SJCRH30 (cell line): ENCODE results near the gene CNNM3. TPM values are rescaled to one million over a fixed set of nuclear protein-coding genes. Genes with fewer than 3 reads are reported as not detected.
"Not testable (repeated sequence)": the region's sequence is repeated elsewhere in the genome, so short reads cannot be mapped to it uniquely, and the experiment has no call there.

Experiments
- DNase-seq, 2 experiments: peaks; one replicate each; pipeline ENCODE4 v3.0.0-alpha.2; 2015 to 2020
- H3K27ac ChIP-seq: fragments of 250-450 bp; sonication (Bioruptor Pico); 2 replicates; pipeline ENCODE4 v1.5.1; 2020; ENCODE audit warnings: mild to moderate bottlenecking, moderate library complexity
- H3K27me3 ChIP-seq: fragments of 250-450 bp; sonication (Bioruptor Pico); 2 replicates; pipeline ENCODE4 v1.5.1; 2020; ENCODE audit warnings: mild to moderate bottlenecking, moderate library complexity
- H3K36me3 ChIP-seq: fragments of 250-450 bp; sonication (Bioruptor Pico); 2 replicates; pipeline ENCODE4 v1.5.1; 2020; ENCODE audit warnings: mild to moderate bottlenecking, moderate library complexity
- H3K4me1 ChIP-seq: fragments of 250-450 bp; sonication (Bioruptor Pico); 2 replicates; pipeline ENCODE4 v1.5.1; 2020; ENCODE audit warnings: mild to moderate bottlenecking, moderate library complexity
- H3K4me3 ChIP-seq: fragments of 250-450 bp; sonication (Bioruptor Pico); 2 replicates; pipeline ENCODE4 v1.5.1; 2020; ENCODE audit warnings: mild to moderate bottlenecking, moderate library complexity
- H3K9me3 ChIP-seq: fragments of 250-450 bp; sonication (Bioruptor Pico); replicated peaks from 2 replicates; pipeline ENCODE4 v1.5.1; 2020; ENCODE audit warnings: mild to moderate bottlenecking, moderate library complexity
- total RNA-seq: library from RNA; depleted of rRNA; stranded (reverse); fragments of >200 nt; shearing (Covaris generic); gene quantifications from 2 replicates; pipeline ENCODE4 v1.2.3, GENCODE V29; 2014

The CNNM3 gene
- total RNA-seq, 1 experiment from 2014 or later, result 9.3 TPM

- DNase-seq, result no peak
These were observed 23.0 kb upstream of the CNNM3 start for GRCh38 chr2:96792772-96793749.

GRCh38 chr2:96795076-96795475 lies 21.0 kb upstream of the CNNM3 start:
- H3K36me3 ChIP-seq, result no peaks in the 10 kb centered on the region
- no peak overlapping the region for H3K4me3 ChIP-seq
- no peaks in the 10 kb centered on the region for H3K9me3 ChIP-seq
- H3K27me3 ChIP-seq, result no peaks in the 10 kb centered on the region
- no peak for DNase-seq
- no peaks in the 10 kb centered on the region for H3K4me1 ChIP-seq
- H3K27ac ChIP-seq, result no peak overlapping the region

More at GRCh38 chr2:96792772-96793749, 23.0 kb upstream of the CNNM3 start:
- no peaks in the 10 kb centered on the region for H3K36me3 ChIP-seq
- no peak overlapping the region for H3K4me3 ChIP-seq
- H3K9me3 ChIP-seq, result no peaks in the 10 kb centered on the region
- peaks cover 7% of the 10 kb centered on the region for H3K4me1 ChIP-seq
- H3K27ac ChIP-seq, result no peak overlapping the region
- H3K27me3 ChIP-seq, result no peaks in the 10 kb centered on the region

- not testable (repeated sequence) for H3K36me3 ChIP-seq, H3K27me3 ChIP-seq, DNase-seq, H3K4me3 ChIP-seq, H3K4me1 ChIP-seq, H3K27ac ChIP-seq, H3K9me3 ChIP-seq
These were observed 19.6 kb upstream of the CNNM3 start for GRCh38 chr2:96796497-96796896.

DNA sequence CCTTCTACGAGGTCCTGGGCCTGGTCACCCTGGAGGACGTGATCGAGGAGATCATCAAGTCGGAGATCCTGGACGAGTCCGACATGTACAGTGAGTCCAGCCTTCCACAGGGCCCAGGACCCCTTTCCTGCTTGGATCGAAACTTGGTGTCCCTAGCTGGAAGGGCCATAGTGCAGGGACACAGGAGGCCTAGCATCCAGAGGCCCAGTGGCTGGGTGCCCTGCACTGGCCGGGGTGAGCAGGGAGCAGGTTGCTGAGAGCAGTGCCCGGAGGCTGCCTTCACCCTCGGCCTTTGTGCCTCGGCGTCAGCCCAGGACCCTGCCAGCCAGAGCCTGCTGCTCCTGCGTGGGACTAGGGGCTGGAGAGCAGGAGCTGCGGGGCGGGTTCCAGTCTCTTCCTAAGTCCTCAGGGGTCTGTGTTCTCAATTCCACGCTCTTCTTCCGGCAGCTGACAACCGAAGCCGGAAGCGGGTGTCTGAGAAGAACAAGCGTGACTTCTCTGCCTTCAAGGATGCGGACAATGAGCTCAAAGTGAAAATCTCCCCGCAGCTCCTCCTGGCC lies 18.9 kb upstream of the CNNM3 start:
- no peak for DNase-seq
- H3K27ac ChIP-seq, result no peak overlapping the region

GRCh38 chr2:96798733-96799622 lies 17.1 kb upstream of the CNNM3 start:
- no peak for DNase-seq
- Histone ChIP-seq H3K4me3 (no peak overlapping the region), H3K36me3 (no peaks in the 10 kb centered on the region), H3K27me3 (no peaks in the 10 kb centered on the region), H3K27ac (no peak overlapping the region), H3K4me1 (no peaks in the 10 kb centered on the region), H3K9me3 (no peaks in the 10 kb centered on the region)

More for the DNA sequence above, 18.9 kb upstream of the CNNM3 start:
- Histone ChIP-seq H3K9me3 (no peaks in the 10 kb centered on the region), H3K36me3 (no peaks in the 10 kb centered on the region), H3K4me3 (no peak overlapping the region), H3K27me3 (no peaks in the 10 kb centered on the region), H3K4me1 (no peaks in the 10 kb centered on the region)

DNA sequence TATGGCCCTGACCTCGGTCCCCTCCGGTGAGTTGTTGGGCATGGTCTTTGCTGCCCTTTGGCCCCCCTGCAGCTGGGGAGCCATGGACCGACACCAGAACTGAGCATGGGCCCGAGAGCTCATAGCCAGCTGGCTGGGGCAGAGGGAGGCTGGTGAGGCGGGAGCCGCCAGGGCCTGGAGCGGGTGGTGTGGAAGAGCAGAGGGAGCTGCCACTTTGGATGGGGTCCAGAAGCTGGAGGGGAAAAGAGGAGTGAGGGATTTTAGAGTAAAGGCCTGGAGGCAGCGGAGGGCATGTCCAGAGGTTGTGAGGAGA lies 16.5 kb upstream of the CNNM3 start:
- no peak overlapping the region for H3K4me3 ChIP-seq
- DNase-seq, result no peak
- no peaks in the 10 kb centered on the region for H3K36me3 ChIP-seq
- no peaks in the 10 kb centered on the region for H3K9me3 ChIP-seq
- no peak overlapping the region for H3K27ac ChIP-seq
- H3K27me3 ChIP-seq, result no peaks in the 10 kb centered on the region
- no peaks in the 10 kb centered on the region for H3K4me1 ChIP-seq

- DNase-seq, result peak; percentile 20 to 57
- Histone ChIP-seq H3K4me1 (no peaks in the 10 kb centered on the region), H3K4me3 (no peak overlapping the region), H3K36me3 (no peaks in the 10 kb centered on the region; the same call in 1 of the 2 replicates), H3K27ac (no peak overlapping the region; the same call in 1 of the 2 replicates), H3K27me3 (no peaks in the 10 kb centered on the region), H3K9me3 (no peaks in the 10 kb centered on the region)
These were observed 15.7 kb upstream of the CNNM3 start for GRCh38 chr2:96800061-96801004.

GRCh38 chr2:96801005-96801785 lies 14.9 kb upstream of the CNNM3 start:
- Histone ChIP-seq H3K9me3 (no peaks in the 10 kb centered on the region), H3K27me3 (no peaks in the 10 kb centered on the region), H3K4me1 (no peaks in the 10 kb centered on the region), H3K27ac (peak overlapping the region; percentile 47), H3K4me3 (no peak overlapping the region), H3K36me3 (no peaks in the 10 kb centered on the region; the same call in 1 of the 2 replicates)
- peak; percentile 42 to 61 for DNase-seq

- peak overlapping the region; percentile 43 for H3K27ac ChIP-seq
- H3K4me3 ChIP-seq, result no peak overlapping the region
- H3K9me3 ChIP-seq, result no peaks in the 10 kb centered on the region
- no peak for DNase-seq
- H3K36me3 ChIP-seq, result no peaks in the 10 kb centered on the region; the same call in 1 of the 2 replicates
- no peaks in the 10 kb centered on the region for H3K27me3 ChIP-seq
- no peaks in the 10 kb centered on the region for H3K4me1 ChIP-seq
These were observed 14.1 kb upstream of the CNNM3 start for GRCh38 chr2:96801786-96802595.

DNA sequence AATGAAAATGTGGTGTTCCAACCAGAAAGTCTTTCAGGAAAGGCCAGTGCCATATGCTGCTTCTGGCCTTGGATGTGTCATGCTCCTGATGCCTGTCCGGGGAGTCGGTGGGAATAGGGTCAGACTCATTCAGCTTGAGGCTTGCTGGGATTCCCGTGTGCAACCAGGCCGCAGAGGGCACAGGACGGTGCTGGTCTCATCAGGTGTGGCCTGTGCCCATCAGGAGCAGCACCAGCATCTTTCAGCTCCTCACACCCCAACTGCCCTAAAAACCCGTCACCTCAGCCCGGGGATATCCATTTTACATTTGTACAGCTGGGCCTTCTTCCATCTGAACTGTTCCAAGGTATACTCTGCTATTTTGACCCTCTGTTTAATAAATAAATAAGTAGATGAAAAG lies 13.3 kb upstream of the CNNM3 start:
- Histone ChIP-seq H3K4me1 (no peaks in the 10 kb centered on the region), H3K4me3 (no peak overlapping the region)
- no peak for DNase-seq

DNA sequence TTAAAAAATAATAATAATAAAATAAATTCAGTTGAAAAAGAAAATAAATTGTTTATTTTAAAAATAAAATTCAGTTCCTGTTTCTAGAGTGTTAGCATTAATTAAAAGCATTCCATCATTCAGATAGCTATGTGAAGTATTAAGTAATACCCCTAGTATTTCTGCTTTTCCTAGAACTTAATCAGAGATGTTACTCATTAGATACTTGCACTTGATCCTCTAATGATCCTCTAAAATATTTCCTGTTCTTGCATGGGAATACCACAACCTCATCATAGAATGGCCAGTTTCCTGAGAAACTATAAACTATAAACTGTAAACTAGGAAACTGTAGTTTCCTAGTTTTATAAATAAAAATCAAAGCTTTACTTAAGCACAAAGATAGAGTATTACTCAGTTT lies 11.1 kb upstream of the CNNM3 start:
- no peaks in the 10 kb centered on the region for H3K4me1 ChIP-seq
- no peak overlapping the region for H3K27ac ChIP-seq
- no peak overlapping the region for H3K4me3 ChIP-seq
- H3K9me3 ChIP-seq, result no peaks in the 10 kb centered on the region
- no peaks in the 10 kb centered on the region for H3K27me3 ChIP-seq
- no peak for DNase-seq
- no peaks in the 10 kb centered on the region; the same call in 1 of the 2 replicates for H3K36me3 ChIP-seq

More for the DNA sequence above, 13.3 kb upstream of the CNNM3 start:
- Histone ChIP-seq H3K27ac (no peak overlapping the region), H3K27me3 (no peaks in the 10 kb centered on the region), H3K9me3 (no peaks in the 10 kb centered on the region), H3K36me3 (no peaks in the 10 kb centered on the region; the same call in 1 of the 2 replicates)

- DNase-seq, H3K27me3 ChIP-seq, H3K27ac ChIP-seq, H3K4me1 ChIP-seq, H3K9me3 ChIP-seq, H3K36me3 ChIP-seq, H3K4me3 ChIP-seq: not testable (repeated sequence)
These were observed 10.1 kb upstream of the CNNM3 start for GRCh38 chr2:96805946-96806345.
